T-cell (primary cell): ENCODE measurements around the gene ECT2. TPM values are rescaled to one million over a fixed set of nuclear protein-coding genes. Genes with fewer than 3 reads are reported as not detected.

Source experiments
- total RNA-seq, 35 experiments: library from RNA in 6 of 35; stranded (reverse) in 6 of 35; fragments of 120-200 nt in 1 of 35; gene quantifications; one replicate each; pipeline versions ENCODE4 v1.2.1 to v1.2.4 and lab custom pipeline; 2013 to 2026

The ECT2 gene
- total RNA-seq, 5 donors from 2014 or later (not counting 1 experiment from before 2014, with no cell fraction given): 1.7 to 3.1 (median 2.3) TPM

Other genes starting within 250 kb of the ECT2 start
- 10 to 100 TPM; 22.3 to 49.7 (median 35.8) TPM for gene TNFSF10, start 227.3 kb upstream of the ECT2 start, total RNA-seq
- 1 to 10 TPM; 2.4 to 3.8 (median 3.5) TPM for gene NCEH1, start 39.7 kb upstream of the ECT2 start, total RNA-seq